H1 (cell line): ENCODE data around the gene NOL12. TPM values are rescaled to one million over a fixed set of nuclear protein-coding genes. Genes with fewer than 3 reads are reported as not detected.
A peak's percentile ranks its signal among the peaks of the same experiment; 100 is the strongest.

ENCODE experiments used
- ASH2L ChIP-seq: fragments of 200-600, 300-600 bp; sonication (generic); IDR thresholded peaks from one replicate; pipeline ENCODE4 v1.7.1; 2017; ENCODE audit warnings: low read length
- CHD2 ChIP-seq: IDR thresholded peaks from 2 replicates; pipeline ENCODE4 v1.6.1; 2012; ENCODE audit warnings: low read length, improper control_type of control experiment
- CHD7 ChIP-seq: fragments of 300-600 bp; sonication (generic); IDR thresholded peaks from 2 replicates; pipeline ENCODE4 v1.7.1; 2012; ENCODE audit warnings: low read length, moderate library complexity, mild to moderate bottlenecking, inconsistent platforms; ENCODE audit not compliant: insufficient replicate concordance
- EGR1 ChIP-seq: IDR thresholded peaks from 2 replicates; pipeline ENCODE4 v1.6.1; 2011; ENCODE audit warnings: low read depth, low read length, borderline replicate concordance
- GABPA ChIP-seq: IDR thresholded peaks from 2 replicates; pipeline ENCODE4 v1.6.1; 2011; ENCODE audit warnings: mild to moderate bottlenecking, low read length, moderate library complexity, borderline replicate concordance; ENCODE audit not compliant: insufficient read depth
- HDAC6 ChIP-seq: IDR thresholded peaks from one replicate; pipeline ENCODE4 v1.7.1; 2012; ENCODE audit warnings: low read depth, mild to moderate bottlenecking, inconsistent platforms, low read length, moderate library complexity
- JUND ChIP-seq: IDR thresholded peaks from 2 replicates; pipeline ENCODE4 v1.6.1; 2011; ENCODE audit warnings: mild to moderate bottlenecking, improper control_type of control experiment, low read length
- MAX ChIP-seq: IDR thresholded peaks from 2 replicates; pipeline ENCODE4 v1.6.1; 2012; ENCODE audit warnings: inconsistent platforms
- RNF2 ChIP-seq: fragments of 200-900, 300-1000 bp; sonication (generic); IDR thresholded peaks from 2 replicates; pipeline ENCODE4 v1.7.1; 2016; ENCODE audit warnings: borderline replicate concordance, low read depth, mild to moderate bottlenecking, antibody characterized with exemption, low read length; ENCODE audit not compliant: poor library complexity, severe bottlenecking; ENCODE audit errors: missing control alignments
- SIRT6 ChIP-seq: IDR thresholded peaks from one replicate; pipeline ENCODE4 v1.7.1; 2012; ENCODE audit warnings: low read length, inconsistent platforms
- polyA plus RNA-seq, 7 experiments: library from polyadenylated mRNA; depleted of rRNA in 3 of 7; stranded (reverse) in 5 of 7; unstranded in 2 of 7; fragments of >200 nt in 5 of 7; fragments of 200-250 nt in 2 of 7; gene quantifications; 1 replicate in 5 of 7; 2 replicates in 1 of 7; 4 replicates in 1 of 7; pipeline versions ENCODE4 v1.2.1 to v1.2.3, GENCODE V29; 2011 to 2013; ENCODE audit warnings: missing spikeins in 2 of 7, mixed read lengths in 2 of 7
- total RNA-seq: library from RNA; stranded (reverse); fragmentation: NEBNext Ultra II Directional; extraction: Animal tissue kit (Norgen Biotek cat#: 25700); gene quantifications from 2 replicates; pipeline ENCODE4 v1.2.1, GENCODE V29; 2021

The NOL12 gene
- total and polyA plus RNA-seq, 2 of the 8 experiments (the other 6 are each of a cell fraction or from before 2014, with no cell fraction given): 25.3 to 28.3 TPM

GRCh38 chr22:37676736-37677492, 9.2 kb upstream of the NOL12 start (continued):
- TF ChIP-seq CHD7: no peak
- TF ChIP-seq MAX: peak; percentile 99
- no peak for TF ChIP-seq GABPA
- peak; percentile 78 for TF ChIP-seq JUND
- TF ChIP-seq RNF2: no peak
- no peak for TF ChIP-seq CHD2
- no peak; the same call in 1 of the 2 replicates for TF ChIP-seq EGR1
- TF ChIP-seq HDAC6: no peak
- peak; percentile 68 for TF ChIP-seq ASH2L
- no peak for TF ChIP-seq SIRT6
